Activated CD8-positive, alpha-beta memory T cell treated with anti-CD3 and anti-CD28 coated beads for 1 hour (primary cell): ENCODE measurements around the gene SPO11.

Experiments
- DNase-seq, 2 donors: peaks; one replicate each; pipeline ENCODE4 v3.0.0-alpha.2; 2020; ENCODE audit warnings: low read depth in 1 of 2; ENCODE audit errors: extremely low read depth in 1 of 2

Gene SPO11

GRCh38 chr20:57374343-57374930 lies 44.8 kb downstream of the SPO11 start:
- DNase-seq, result no peak

DNA sequence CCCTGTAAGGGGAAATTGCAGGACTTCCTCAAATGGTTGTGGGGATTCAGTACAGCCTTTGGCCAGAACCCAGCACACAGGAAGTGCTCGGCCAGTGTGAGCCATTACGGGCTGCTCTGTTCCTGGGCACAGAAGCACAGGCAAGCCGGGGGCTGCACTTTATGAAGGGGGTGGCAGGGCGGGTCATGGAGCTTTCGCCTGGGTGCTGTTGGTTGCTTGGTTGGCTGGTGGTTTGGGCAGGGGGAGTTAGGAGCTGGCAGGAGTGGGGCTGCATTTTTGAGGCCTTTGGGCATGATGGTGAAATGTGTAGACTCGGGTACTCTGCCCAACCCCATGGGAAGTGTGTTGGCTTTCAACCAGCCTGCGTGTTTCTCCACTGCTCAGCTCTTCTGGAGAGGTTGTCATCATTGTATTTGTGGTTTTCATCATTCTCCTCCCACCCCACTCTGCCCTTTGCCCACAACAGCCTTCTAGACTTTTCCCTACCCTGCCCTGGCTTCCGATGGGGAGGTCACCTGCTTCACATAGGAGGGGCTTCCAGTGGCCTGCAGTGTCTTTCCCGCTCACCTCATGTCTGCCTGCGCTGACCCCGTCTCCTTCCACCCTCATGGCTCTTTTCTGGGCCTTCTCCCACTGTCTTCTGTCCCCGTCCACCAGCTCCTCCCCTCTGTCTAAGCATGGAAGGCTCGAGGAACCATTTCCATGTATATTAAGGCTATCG lies 45.5 kb downstream of the SPO11 start:
- DNase-seq, result no peak

GRCh38 chr20:57375652-57376230 lies 46.1 kb downstream of the SPO11 start:
- no peak for DNase-seq

GRCh38 chr20:57377350-57377749 lies 47.7 kb downstream of the SPO11 start:
- DNase-seq, result no peak

- DNase-seq, result no peak
These were observed 48.5 kb downstream of the SPO11 start for GRCh38 chr20:57378107-57378506.

DNA sequence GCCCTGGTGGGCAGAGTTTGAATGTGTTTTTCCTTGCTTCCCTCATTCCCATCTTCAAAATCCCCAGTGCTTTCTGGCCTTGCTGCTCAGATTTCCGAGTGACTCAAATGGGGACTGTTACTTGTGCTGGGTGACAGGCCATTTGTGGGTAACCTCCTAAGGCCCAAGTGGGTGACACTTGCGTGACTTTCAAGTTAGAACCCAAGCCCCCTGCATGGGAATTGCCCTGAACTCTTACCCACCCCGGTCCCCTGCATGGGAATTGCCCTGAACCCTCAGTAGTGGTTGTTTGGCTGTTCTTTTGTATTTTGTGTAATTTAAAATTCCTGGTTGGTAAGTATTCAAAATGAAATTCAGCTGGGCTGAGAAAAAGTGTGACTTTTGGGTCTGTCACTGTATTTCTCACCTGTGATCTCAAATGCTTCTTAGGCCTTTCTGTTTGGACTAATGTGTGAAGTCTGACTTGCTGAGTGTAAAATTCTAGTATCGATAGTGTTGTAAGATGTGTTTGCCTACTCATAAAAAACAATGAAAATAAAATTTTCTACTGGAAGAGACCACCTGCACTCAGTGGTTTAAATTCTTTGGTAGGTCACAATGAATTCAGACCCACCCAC lies 49.2 kb downstream of the SPO11 start:
- no peak for DNase-seq

DNA sequence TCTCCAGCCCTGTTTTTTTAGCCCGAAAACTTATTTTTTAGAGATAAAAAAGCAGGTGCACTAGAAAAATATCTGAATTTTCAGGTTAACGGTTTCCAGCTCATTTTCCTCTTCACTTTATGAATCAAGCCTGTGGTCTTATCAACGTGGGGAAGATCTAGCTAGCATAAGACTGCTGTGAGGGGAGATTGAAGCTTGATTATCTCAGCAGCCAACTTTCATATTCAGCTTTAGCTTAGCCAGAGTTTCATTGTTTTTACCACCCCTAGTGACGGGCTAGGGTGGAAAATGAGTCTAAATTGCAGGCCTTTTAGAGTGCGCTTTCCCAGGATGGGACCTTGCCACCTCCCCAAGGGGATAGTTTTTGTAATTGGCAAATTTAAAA lies 49.7 kb downstream of the SPO11 start:
- no peak for DNase-seq

DNA sequence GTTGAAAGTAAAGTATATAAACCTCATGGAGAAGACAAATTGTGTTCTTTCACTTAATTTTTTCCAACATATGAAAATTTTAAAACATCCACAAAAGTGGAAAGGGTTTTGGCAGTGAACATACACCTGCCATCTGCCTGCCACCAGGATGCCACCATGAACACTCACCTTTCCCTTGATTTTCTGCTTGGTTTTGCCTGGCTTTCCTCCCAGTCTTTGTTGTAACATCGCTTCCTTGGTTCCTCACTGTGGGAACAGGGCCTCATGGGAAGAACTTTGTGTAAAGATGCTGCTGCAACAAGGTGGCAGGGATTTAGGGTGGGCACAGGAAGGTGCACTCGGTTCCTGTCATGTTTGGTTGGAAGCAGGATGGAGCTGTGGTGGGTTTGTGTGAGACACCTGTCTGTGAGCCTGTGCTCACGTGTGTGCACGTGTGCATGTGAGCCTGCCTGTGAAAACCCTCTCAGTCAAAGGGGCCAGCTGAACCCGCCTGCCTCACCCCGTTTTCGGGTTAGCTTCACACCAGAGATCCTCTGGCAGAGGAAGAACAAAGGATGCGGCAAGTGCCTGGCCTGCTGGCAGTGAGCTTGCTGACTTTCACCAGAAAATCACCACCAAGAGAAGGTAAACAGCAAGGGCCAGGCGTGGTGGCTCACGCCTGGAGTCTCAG lies 50.6 kb downstream of the SPO11 start:
- DNase-seq, result no peak

DNA sequence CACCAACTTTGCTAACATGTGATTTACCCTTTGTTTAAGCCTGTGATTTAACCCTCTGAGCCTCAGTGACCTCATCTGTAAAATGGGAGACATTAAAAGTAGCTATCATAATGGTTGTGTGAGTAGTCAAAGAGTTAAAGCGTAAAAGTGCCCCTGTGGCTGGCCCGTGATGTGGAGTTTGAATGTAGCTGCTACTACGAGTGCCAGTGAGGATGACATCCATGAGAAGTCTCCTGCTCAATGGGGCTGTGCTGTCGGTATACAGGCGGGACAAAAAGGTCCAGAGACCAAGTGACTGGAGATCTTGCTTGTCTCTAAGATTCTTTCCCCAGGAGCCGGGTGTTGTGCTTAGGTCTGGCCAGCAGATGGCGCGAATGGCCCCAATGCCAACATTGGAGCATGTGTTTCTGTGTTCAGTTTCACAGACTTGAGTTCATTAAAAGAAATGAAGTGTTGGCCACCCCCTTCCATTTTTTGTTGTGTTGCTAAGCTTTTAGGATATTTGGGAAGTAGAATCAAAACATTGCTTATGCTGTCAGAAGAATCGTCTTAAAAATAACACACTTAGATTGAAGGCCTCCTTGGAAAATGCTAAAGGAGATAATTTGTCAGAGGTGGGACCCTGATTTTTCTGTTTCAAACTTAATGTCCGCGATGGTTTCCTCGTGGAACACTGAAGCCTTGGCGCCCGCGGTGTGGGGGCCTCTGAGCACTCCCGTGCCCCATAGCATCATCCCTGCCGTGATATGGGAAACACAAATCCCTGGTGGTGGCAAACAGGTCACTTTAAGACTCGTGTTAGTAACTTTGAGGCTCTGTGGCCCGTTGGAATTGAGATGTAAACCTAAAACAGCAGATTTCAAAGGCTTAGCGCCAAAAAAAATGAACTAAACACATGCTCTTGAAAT lies 52.2 kb downstream of the SPO11 start:
- DNase-seq, result peak; percentile 65 to 75

GRCh38 chr20:57382516-57382915 lies 52.9 kb downstream of the SPO11 start:
- no peak for DNase-seq

GRCh38 chr20:57383447-57384347 lies 54.1 kb downstream of the SPO11 start:
- DNase-seq, result no peak

- DNase-seq, result no peak
These were observed 54.9 kb downstream of the SPO11 start for GRCh38 chr20:57384486-57384885.

DNA sequence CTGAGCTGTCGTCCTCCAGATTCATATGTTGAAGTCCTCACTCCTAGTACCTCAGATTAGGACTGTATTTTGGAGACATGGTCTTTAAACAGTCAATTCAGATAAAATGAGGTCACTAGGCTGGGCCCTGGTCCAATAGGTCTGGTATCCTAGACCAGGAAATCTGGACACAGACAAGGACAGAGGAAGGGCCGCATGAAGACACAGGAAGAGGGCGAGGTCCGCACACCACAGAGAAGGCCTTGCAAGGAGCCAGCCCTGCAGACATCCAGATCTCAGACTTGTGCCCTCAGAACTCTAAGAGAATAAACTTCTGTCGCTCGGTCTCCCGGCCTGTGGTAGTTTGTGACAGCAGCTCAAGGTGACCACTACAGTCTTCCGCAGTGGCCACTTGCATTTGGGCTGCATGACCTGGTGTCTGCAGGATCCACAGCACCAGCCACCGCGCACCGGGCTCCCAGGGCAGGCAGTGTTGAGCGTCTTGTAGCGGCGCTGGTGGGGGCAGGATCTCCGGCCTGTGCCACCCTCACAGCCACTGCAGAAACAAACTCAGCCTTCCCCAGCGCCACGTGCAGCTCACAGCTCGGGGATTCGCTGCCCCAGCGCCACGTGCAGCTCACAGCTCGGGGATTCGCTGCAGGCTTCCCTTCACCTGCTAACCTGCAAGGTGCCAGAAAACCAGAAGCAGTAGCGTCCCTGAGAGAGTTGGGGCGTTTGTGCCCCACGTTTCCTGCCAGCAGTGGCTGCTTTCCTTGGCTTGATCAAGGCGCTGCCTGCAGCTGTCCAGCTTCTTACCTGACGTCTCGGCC lies 55.6 kb downstream of the SPO11 start:
- DNase-seq, result no peak

- DNase-seq, result no peak
These were observed 56.3 kb downstream of the SPO11 start for GRCh38 chr20:57385940-57386339.

- DNase-seq, result no peak
These were observed 57.2 kb downstream of the SPO11 start for GRCh38 chr20:57386762-57387161.

- DNase-seq, result no peak
These were observed 57.9 kb downstream of the SPO11 start for GRCh38 chr20:57387463-57387862.

GRCh38 chr20:57387945-57388371 lies 58.4 kb downstream of the SPO11 start:
- no peak for DNase-seq

DNA sequence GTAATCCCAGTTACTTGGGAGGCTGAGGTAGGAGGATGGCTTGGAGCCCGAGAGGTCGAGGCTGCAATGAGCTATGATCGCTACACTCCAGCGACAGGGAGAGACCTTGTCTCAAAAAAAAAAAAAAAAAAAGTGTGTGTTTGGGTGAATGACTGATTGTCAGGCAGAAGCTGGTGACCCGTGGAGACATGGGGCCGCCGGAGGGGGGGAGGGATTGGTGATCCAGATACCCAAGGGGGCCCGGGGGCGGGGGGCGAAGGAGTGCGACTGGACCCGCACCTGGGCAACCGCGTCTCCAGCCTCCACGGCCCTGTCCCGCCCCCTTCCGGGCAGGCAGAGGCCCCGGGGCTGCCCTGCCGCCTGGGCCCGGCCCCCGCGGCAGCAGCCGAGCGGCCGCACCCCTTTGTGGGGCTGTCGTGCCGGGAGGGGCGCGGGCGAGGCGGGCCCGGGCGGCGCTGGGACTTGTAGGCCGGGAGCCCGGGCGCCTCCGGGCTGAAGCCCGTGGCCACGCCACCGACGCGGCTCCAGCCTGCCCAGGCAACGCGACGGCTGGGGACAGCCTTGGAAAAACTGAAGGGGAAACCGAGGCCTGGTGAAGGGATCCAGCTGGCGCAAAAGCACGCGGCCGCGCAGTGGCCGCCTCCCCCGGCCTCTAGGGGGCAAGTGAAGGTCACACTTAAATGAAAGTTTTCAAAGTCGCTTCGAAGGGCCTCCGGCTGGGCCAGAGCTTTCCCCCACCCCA lies 59.5 kb downstream of the SPO11 start:
- peak in 1 of 2 donors; percentile 40 for DNase-seq
